SH-SY5Y (cell line): ENCODE data around the gene IQSEC3.

ENCODE experiments used
- GATA2 ChIP-seq: IDR thresholded peaks from 2 replicates; pipeline ENCODE4 v1.6.1; 2011; ENCODE audit warnings: mild to moderate bottlenecking, low read depth, low read length
- GATA3 ChIP-seq: IDR thresholded peaks from 2 replicates; pipeline ENCODE4 v1.6.1; 2011; ENCODE audit warnings: low read depth, mild to moderate bottlenecking, low read length, moderate library complexity

Gene IQSEC3

DNA sequence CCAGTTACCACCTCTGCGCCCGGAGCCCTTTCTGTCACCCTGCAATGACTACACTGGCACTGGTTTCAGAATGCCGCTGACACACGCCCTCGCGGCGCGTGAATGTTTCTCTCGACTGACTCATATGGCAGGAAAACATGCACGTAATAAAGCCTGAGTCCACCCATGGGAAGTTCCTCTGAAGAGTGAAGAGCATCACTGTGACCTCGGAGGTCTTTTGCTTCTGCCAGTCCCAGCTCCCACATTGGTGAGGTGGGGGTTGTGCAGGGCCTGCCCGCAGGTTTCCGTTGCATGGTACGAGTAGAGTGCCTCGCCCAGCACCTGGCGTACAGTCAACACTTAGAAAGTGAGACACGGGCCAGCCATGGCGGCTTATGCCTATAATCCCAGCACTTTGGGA, 158.4 kb downstream of the IQSEC3 start:
- TF ChIP-seq GATA2 (no peak), GATA3 (no peak)

DNA sequence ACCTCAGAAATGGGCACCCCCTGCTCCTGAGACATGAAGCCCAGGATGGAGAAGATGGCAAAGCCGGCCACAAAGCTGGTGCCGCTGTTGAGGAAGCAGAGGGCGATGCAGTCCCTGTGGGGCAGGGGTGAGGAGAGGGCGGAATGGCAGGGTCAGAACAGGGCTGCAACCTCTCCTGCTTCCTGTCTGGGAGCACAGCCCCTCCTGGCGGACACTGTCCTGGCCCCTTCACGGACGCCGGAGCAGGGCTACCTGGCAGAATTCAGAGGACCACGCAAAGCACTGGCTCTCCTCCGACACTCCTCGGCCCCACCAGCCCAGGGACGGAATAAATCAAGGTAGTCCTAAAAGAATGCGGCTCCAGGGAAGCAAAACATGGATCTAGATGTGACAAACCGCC, 159.8 kb downstream of the IQSEC3 start:
- TF ChIP-seq GATA3: no peak
- no peak for TF ChIP-seq GATA2

DNA sequence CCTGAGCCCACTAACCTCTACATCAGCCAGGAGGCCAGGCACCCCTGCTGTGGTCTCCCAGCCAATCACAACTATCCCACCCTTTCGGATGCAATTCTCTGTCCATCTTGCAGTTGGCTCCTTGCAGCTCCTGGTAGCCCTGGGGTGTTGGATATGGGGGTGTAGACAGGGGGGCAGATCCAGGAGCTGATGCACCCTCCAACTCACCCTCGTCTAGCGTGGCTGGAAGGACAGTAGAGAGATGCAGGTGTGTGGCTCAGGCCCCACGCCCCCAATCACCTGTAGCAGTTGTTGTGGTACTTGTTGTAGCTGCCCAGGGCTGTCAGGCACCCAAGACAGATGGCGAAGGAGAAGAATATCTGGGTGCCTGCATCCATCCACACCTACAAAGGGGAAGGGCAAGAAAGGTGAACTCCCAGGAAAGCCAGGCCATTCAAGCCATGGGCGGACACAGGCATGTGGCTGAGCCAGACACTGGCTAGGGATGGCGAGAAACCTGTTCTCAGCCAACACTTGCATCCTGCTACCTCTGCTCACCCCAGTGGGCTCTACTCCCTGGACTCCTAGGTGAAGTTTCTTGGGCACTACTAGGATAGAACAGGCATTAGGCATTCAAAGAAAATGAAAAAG, 160.8 kb downstream of the IQSEC3 start:
- no peak for TF ChIP-seq GATA3
